ENCODE data around the gene ATXN7L3. TPM values are rescaled to one million over a fixed set of nuclear protein-coding genes. Genes with fewer than 3 reads are reported as not detected.

The ATXN7L3 gene
- total and polyA plus RNA-seq, 9 of the 15 experiments (the other 6 are each of a cell fraction or from before 2014, with no cell fraction given): 0.62 to 66.1 (median 33.2) TPM

GRCh38 chr17:44186307-44187130 is 13.2 kb downstream of the ATXN7L3 start, which contains the start of gene TMUB2 (continued):
- TF ChIP-seq, protein P1, sequence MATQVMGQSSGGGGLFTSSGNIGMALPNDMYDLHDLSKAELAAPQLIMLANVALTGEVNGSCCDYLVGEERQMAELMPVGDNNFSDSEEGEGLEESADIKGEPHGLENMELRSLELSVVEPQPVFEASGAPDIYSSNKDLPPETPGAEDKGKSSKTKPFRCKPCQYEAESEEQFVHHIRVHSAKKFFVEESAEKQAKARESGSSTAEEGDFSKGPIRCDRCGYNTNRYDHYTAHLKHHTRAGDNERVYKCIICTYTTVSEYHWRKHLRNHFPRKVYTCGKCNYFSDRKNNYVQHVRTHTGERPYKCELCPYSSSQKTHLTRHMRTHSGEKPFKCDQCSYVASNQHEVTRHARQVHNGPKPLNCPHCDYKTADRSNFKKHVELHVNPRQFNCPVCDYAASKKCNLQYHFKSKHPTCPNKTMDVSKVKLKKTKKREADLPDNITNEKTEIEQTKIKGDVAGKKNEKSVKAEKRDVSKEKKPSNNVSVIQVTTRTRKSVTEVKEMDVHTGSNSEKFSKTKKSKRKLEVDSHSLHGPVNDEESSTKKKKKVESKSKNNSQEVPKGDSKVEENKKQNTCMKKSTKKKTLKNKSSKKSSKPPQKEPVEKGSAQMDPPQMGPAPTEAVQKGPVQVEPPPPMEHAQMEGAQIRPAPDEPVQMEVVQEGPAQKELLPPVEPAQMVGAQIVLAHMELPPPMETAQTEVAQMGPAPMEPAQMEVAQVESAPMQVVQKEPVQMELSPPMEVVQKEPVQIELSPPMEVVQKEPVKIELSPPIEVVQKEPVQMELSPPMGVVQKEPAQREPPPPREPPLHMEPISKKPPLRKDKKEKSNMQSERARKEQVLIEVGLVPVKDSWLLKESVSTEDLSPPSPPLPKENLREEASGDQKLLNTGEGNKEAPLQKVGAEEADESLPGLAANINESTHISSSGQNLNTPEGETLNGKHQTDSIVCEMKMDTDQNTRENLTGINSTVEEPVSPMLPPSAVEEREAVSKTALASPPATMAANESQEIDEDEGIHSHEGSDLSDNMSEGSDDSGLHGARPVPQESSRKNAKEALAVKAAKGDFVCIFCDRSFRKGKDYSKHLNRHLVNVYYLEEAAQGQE (IDR thresholded peaks at IDR 0.05; ENCODE audit: borderline replicate concordance): peak; percentile 52; the same call in 1 of the 2 replicates
- TF ChIP-seq, protein P1 (CRISPR knock-in tag; IDR thresholded peaks at IDR 0.05; ENCODE audit: low read depth): no peak
- TF ChIP-seq, protein P2, sequence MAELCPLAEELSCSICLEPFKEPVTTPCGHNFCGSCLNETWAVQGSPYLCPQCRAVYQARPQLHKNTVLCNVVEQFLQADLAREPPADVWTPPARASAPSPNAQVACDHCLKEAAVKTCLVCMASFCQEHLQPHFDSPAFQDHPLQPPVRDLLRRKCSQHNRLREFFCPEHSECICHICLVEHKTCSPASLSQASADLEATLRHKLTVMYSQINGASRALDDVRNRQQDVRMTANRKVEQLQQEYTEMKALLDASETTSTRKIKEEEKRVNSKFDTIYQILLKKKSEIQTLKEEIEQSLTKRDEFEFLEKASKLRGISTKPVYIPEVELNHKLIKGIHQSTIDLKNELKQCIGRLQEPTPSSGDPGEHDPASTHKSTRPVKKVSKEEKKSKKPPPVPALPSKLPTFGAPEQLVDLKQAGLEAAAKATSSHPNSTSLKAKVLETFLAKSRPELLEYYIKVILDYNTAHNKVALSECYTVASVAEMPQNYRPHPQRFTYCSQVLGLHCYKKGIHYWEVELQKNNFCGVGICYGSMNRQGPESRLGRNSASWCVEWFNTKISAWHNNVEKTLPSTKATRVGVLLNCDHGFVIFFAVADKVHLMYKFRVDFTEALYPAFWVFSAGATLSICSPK (IDR thresholded peaks at IDR 0.05; ENCODE audit: borderline replicate concordance): no peak
- TF ChIP-seq TBL1XR1 (IDR thresholded peaks at IDR 0.05; ENCODE audit: low read length in 2 of 2) (peak in 1 of 2 experiments; percentile 97; a peak in 2 of 4 replicates), MBD2 (IDR thresholded peaks at IDR 0.05; ENCODE audit: borderline replicate concordance, low read depth) (peak; percentile 72), ID3 (CRISPR knock-in tag; IDR thresholded peaks at IDR 0.05) (no peak), ID3 (tag; IDR thresholded peaks at IDR 0.05) (0 out of 2 replicates have a peak, but pooled peaks have one; percentile 10), UBTF (IDR thresholded peaks at IDR 0.05; ENCODE audit: borderline replicate concordance in 1 of 2, low read depth in 2 of 2, low read length in 2 of 2) (0 out of 4 replicates have a peak, but pooled peaks of 1 of the 2 experiments have one; percentile 15), KDM5B (IDR thresholded peaks at IDR 0.05; ENCODE audit: insufficient replicate concordance, low read depth, low read length) (peak; percentile 71)
- TF ChIP-seq, protein P3, sequence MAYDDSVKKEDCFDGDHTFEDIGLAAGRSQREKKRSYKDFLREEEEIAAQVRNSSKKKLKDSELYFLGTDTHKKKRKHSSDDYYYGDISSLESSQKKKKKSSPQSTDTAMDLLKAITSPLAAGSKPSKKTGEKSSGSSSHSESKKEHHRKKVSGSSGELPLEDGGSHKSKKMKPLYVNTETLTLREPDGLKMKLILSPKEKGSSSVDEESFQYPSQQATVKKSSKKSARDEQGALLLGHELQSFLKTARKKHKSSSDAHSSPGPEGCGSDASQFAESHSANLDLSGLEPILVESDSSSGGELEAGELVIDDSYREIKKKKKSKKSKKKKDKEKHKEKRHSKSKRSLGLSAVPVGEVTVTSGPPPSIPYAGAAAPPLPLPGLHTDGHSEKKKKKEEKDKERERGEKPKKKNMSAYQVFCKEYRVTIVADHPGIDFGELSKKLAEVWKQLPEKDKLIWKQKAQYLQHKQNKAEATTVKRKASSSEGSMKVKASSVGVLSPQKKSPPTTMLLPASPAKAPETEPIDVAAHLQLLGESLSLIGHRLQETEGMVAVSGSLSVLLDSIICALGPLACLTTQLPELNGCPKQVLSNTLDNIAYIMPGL (CRISPR knock-in tag; IDR thresholded peaks at IDR 0.05): 0 out of 2 replicates have a peak, but pooled peaks have one; percentile 34

Measured in K562 (cell line).